T-helper 17 cell (primary cell): ENCODE data around the gene ARSG. TPM values are rescaled to one million over a fixed set of nuclear protein-coding genes. Genes with fewer than 3 reads are reported as not detected.
"Not testable (repeated sequence)": the region's sequence is repeated elsewhere in the genome, so short reads cannot be mapped to it uniquely, and the experiment has no call there.

Source experiments
- ATAC-seq: fragments of 150-1000 bp; cut with Tn5 transposase; 2 replicates; pipeline ENCODE4 v1.10.0; 2021; ENCODE audit warnings: mild to moderate bottlenecking, moderate library complexity
- DNase-seq, 3 donors: peaks; one replicate each; pipeline versions ENCODE4 v3.0.0 to v3.0.0-alpha.2; 2020 to 2021
- H3K9me3 ChIP-seq: one replicate; pipeline ENCODE4 v1.7.0; 2013; ENCODE audit warnings: low read length, mild to moderate bottlenecking; ENCODE audit not compliant: control insufficient read depth, poor library complexity, severe bottlenecking
- H3K27ac Mint-ChIP-seq: one replicate; pipeline ENCODE4 v1.8.0; 2022; ENCODE audit warnings: mild to moderate bottlenecking, moderate library complexity, mixed read lengths
- H3K27me3 Mint-ChIP-seq: one replicate; pipeline ENCODE4 v1.8.0; 2022; ENCODE audit warnings: mixed read lengths
- H3K36me3 Mint-ChIP-seq: one replicate; pipeline ENCODE4 v1.8.0; 2022; ENCODE audit warnings: low read depth, mixed read lengths
- H3K4me1 Mint-ChIP-seq: one replicate; pipeline ENCODE4 v1.8.0; 2022; ENCODE audit warnings: mild to moderate bottlenecking, mixed read lengths
- H3K4me3 Mint-ChIP-seq: one replicate; pipeline ENCODE4 v1.8.0; 2022; ENCODE audit warnings: mild to moderate bottlenecking, moderate library complexity, mixed read lengths
- total RNA-seq, 4 donors: library from RNA in 2 of 4; stranded (reverse) in 2 of 4; gene quantifications; one replicate each; pipeline ENCODE4 v1.2.3 and lab custom pipeline; 2022 to 2026

The ARSG gene
- total RNA-seq, 2 donors from 2014 or later: 17.2 to 22.4 TPM

DNA sequence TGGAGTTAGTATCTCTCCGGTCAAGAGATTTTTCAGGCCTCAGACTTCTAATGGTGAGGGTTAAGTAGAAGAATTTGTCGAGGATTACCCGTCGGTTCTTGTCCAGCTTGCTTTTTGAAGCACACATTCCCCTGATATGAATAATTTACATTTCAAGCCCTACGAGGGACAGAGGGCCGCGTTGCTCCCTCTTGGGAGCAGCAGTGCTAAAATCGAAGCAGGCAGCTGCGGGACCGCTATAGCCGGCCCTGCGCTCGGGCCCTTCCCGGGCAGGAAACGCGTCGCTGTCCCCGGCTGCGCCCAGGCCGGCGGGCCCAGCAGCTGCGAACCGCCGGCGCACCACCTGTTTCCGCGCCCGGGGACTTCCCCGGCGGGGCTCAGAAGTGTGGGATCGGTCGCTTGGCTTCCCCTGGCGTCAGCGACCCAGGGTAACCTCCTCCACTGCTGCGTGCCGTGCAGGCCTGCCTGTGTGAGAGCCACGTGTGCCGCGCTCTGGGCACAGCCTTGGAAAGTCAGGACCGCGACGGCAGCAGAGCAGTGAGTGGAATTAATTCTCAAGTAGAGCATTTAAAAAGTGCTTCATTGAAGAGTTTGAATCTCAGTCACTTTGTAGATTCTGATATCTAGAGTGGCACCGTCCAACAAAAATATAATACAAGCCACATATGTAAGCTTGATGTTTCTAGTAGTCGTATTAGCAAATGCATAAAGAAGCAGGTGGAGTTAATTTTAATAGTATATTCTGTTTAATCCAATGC is 32.2 kb upstream of the ARSG start:
- Mint-ChIP-seq H3K4me1 (peaks cover 55% of the 10 kb centered on the region), H3K27ac (peak overlapping the region; percentile 99), H3K4me3 (peak overlapping the region; percentile 66)
- H3K36me3 Mint-ChIP-seq, H3K9me3 ChIP-seq, H3K27me3 Mint-ChIP-seq: not testable (repeated sequence)
- DNase-seq (peak; percentile 62 to 84 (median 79)), ATAC-seq (peak; percentile 93)

DNA sequence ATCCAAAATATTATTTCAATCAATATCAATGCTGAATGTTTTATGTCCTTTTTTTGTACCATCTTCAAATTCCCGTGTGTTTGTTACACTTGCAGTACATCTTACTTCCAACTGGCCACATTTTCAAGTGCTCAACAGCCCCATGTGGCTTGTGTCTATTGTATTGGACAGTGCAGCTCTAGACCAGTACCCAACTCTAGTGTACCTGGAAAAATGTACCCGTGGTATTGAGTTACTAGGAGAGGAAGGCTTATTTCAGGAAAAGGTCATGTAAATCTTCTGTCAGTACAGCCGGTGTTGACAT is 31.7 kb upstream of the ARSG start:
- not testable (repeated sequence) for H3K27me3 Mint-ChIP-seq, H3K36me3 Mint-ChIP-seq, H3K9me3 ChIP-seq, ATAC-seq, DNase-seq
- H3K4me3 Mint-ChIP-seq: peak overlapping the region; percentile 15
- H3K27ac Mint-ChIP-seq: peak overlapping the region; percentile 99
- peaks cover 52% of the 10 kb centered on the region for H3K4me1 Mint-ChIP-seq

DNA sequence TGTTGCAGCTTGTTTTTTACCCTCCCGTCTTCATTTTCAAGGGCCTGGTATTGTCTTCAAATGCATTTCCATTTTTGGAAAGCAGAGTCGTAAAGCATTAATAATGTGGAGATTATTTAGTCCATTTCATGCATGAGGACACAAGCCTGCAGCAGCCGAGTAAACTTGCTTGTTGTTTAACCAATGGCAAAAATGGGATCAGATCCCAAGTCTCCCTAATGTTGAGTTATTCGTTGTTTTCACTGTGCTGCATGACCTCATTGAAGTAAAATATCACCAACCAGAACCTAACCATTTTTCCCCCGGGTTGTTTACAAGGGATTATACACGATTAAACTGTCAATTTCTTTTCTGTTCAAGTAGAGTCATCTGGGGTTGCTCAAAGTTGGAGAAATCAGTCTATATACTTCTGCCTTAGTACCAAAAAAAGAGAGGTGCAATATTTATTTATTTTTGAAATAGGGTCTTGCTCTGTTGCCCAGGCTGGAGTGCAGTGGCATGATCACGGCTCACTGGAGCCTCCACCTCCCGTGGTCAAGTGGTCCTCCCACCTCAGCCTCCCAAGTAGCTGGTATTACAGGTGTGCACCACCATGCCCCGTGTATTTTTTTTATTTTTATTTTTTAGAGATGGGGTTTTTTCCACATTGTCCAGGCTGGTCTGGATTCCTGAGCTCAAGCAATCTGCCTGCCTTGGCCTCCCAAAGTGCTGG is 31.1 kb upstream of the ARSG start:
- Mint-ChIP-seq H3K27ac (peak overlapping the region; percentile 99), H3K4me1 (peaks cover 49% of the 10 kb centered on the region), H3K4me3 (no peak overlapping the region), H3K27me3 (no peaks in the 10 kb centered on the region), H3K36me3 (no peaks in the 10 kb centered on the region)
- DNase-seq (no peak), ATAC-seq (no peak)
- H3K9me3 ChIP-seq: no peaks in the 10 kb centered on the region

DNA sequence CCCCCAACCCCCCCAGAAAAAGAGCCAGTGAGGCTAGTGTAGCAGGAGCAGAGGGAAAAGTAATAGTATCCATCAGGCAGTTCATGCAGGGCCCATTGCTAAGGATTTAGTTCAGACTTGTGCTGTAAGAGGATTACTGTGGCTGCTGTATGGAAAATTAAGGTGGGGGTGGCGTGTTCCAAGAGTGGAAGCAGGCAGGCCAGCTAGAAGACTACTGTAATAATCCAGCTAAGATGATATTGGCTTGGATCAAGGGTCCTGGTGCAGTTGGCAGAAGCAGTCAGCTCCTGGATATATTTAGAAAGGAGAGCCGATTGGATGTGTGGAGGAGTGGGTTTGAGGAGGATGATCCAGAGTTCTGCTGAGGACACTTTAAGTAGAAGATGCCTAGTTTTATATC is 28.8 kb upstream of the ARSG start:
- Mint-ChIP-seq H3K27ac (peak overlapping the region; percentile 67), H3K4me1 (peaks cover 29% of the 10 kb centered on the region)
- not testable (repeated sequence) for H3K4me3 Mint-ChIP-seq, ATAC-seq, H3K27me3 Mint-ChIP-seq, H3K9me3 ChIP-seq, DNase-seq, H3K36me3 Mint-ChIP-seq

DNA sequence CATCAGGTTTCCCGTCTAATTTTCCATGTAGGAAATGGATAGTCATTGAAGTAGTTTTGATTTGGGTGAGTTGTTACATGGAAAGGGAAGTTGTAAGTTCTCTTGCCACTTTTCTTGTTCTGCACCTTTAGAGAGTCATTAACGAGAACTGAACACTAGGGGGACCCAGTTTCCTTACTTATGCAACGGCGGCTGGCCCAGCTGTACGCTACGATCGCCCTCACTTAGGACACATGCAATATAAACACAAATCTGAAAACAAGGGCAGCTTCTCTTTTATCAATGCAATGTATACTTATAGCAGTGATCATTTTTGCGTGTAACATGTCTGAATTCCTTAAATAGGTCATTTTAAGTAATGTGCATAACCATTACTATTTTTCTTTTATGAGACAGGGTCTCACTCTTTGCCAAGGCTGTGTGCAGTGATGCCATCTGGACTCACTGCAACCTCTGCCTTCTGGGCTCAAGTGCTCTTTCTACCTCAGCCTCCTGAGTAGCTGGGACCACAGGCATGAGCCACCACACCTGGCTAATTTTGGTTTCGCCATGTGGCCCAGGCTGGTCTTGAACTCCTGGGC is 28.1 kb upstream of the ARSG start:
- H3K27me3 Mint-ChIP-seq, H3K36me3 Mint-ChIP-seq, H3K4me3 Mint-ChIP-seq, H3K9me3 ChIP-seq, DNase-seq: not testable (repeated sequence)
- Mint-ChIP-seq H3K27ac (peak overlapping the region; percentile 67), H3K4me1 (peaks cover 25% of the 10 kb centered on the region)
- peak; percentile 20 for ATAC-seq

DNA sequence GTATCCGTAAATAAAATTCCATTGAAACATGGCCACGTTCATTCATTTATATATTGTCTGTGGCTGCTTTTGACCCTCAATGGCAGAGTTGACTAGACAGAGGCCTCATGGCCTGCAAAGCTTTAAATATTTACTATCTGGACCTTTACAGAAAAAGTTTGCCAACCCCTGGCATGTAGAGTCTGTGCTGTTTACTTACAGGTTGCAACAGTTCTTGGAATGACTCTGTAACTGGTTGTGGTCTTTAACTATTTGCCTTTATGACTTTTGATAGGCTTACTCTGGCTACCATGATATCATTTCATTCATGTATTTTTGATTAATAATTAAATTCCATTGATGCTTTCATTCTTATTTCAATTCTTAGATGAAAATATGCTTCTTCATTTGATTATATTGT is 25.5 kb upstream of the ARSG start:
- not testable (repeated sequence) for ATAC-seq, H3K27me3 Mint-ChIP-seq, H3K27ac Mint-ChIP-seq, DNase-seq, H3K9me3 ChIP-seq, H3K36me3 Mint-ChIP-seq, H3K4me3 Mint-ChIP-seq
- H3K4me1 Mint-ChIP-seq: peaks cover 15% of the 10 kb centered on the region

DNA sequence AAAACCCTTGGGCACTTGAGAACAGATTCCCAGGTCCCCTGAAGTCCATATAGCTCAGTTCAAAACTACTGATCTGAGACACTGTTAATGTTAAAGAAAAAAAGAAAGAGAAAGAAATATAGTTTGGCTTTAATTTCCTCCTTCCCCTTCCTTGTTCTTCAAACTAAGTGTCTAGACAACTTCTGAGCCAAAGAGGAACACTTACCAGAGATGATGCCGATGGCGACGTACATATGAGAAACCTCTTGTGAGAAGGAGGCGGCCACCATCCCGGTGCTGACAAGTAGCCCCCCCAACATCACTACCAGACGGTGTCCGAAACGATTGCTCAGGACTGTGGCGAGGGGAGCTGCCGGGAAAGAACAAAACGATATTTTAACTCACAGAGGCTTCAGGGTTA is 17.6 kb upstream of the ARSG start:
- no peak for ATAC-seq
- Mint-ChIP-seq H3K27me3 (no peaks in the 10 kb centered on the region), H3K4me3 (no peak overlapping the region), H3K27ac (no peak overlapping the region), H3K4me1 (peaks cover 2% of the 10 kb centered on the region), H3K36me3 (peaks cover 2% of the 10 kb centered on the region)
- H3K9me3 ChIP-seq: no peaks in the 10 kb centered on the region
- no peak for DNase-seq

DNA sequence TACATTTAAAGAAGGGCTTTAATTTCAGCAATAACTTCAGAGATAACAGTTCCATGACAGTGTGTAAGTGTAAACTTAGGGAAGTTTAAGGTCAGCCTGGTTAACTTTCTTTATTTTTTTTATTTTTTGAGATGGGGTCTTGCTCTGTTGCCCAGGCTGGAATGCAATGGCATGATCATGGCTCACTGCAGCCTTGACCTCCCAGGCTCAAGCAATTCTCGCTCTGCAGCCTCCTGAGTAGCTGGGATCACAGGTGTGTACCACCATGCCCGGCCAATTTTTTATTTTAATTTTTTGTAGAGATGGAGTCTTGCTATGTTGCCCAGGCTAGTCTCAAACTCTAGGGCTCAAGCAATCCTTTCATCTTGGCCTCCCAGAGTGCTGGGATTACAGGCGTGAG is 15.0 kb upstream of the ARSG start:
- not testable (repeated sequence) for H3K4me1 Mint-ChIP-seq, ATAC-seq, H3K27me3 Mint-ChIP-seq, DNase-seq, H3K36me3 Mint-ChIP-seq, H3K4me3 Mint-ChIP-seq, H3K9me3 ChIP-seq, H3K27ac Mint-ChIP-seq

DNA sequence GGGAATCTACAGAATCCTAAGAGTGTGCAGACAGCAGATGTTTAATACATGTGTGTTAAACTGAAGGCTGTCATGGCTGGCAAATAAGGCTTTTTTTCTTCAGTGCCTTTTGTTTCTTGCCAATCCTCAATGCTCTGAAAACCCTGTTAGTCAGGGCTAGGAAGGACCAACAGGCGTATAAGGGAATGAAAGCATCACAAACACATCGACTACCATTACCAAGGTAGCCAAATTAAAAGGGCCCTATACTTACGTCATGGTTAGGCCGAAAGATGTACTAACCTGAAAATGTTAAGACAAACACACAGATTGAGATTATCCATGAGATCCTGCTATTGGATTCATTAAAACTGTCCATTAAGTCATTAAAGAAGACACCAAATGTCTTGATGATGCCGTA is 13.5 kb upstream of the ARSG start:
- Mint-ChIP-seq H3K27ac (no peak overlapping the region), H3K4me3 (no peak overlapping the region), H3K36me3 (peaks cover 5% of the 10 kb centered on the region), H3K4me1 (peaks cover 7% of the 10 kb centered on the region), H3K27me3 (no peaks in the 10 kb centered on the region)
- no peak for DNase-seq
- H3K9me3 ChIP-seq: no peaks in the 10 kb centered on the region
- no peak for ATAC-seq

DNA sequence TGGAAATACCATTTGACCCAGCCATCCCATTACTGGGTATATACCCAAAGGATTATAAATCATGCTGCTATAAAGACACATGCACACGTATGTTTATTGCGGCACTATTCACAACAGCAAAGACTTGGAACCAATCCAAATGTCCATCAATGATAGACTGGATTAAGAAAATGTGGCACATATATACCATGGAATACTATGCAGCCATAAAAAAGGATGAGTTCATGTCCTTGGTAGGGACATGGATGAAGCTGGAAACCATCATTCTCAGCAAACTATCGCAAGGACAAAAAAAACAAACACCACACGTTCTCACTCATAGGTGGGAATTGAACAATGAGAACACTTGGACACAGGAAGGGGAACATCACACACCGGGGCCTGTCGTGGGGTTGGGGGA is 9.3 kb upstream of the ARSG start:
- H3K4me3 Mint-ChIP-seq, H3K27ac Mint-ChIP-seq, ATAC-seq: not testable (repeated sequence)

DNA sequence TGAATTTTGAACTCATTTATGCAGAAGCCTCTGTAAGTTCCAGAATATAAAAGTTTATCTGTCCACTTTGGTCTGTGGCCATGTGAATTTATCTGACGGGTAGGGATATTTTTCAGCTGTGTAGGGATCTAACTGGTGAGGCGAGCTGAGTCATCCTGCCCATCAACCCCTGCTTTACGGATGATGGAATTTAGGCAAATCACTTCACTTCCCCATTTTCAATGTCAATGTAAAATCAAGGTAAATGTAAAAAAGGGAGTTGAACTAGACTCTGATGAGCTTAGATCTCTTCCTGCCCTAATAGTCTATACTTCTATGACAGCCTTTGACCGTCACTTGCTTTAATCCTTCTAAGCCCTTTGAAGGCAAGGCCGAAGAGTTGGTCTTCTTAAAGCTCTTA is 2.9 kb upstream of the ARSG start:
- Mint-ChIP-seq H3K27me3 (no peaks in the 10 kb centered on the region), H3K27ac (peak overlapping the region; percentile 98), H3K4me1 (peaks cover 40% of the 10 kb centered on the region), H3K36me3 (no peaks in the 10 kb centered on the region), H3K4me3 (no peak overlapping the region)
- ATAC-seq (no peak), DNase-seq (no peak)
- no peaks in the 10 kb centered on the region for H3K9me3 ChIP-seq

More for the DNA sequence above, 9.3 kb upstream of the ARSG start:
- not testable (repeated sequence) for DNase-seq, H3K36me3 Mint-ChIP-seq, H3K27me3 Mint-ChIP-seq, H3K4me1 Mint-ChIP-seq, H3K9me3 ChIP-seq

DNA sequence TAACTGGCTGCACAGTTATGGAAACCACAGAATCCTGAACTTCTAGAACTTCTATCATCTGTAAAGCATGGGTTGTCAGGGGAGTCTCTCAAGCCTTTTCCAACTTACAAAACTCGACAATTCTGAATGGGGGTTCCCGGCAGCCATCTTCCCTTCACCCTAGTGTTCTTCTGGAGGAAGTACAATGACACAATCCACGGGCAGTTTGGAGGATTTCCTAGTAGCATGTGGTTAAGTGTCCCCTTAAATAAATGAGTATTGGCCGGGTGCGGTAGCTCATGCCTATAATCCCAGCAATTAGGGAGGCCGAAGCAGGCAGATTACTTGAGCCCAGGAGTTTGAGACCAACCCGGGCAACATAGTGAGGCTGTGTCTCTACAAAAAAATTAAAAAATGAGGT is 2.5 kb upstream of the ARSG start:
- Mint-ChIP-seq H3K4me3 (peak overlapping the region; percentile 98), H3K27me3 (no peaks in the 10 kb centered on the region), H3K27ac (peak overlapping the region; percentile 98), H3K4me1 (peaks cover 40% of the 10 kb centered on the region), H3K36me3 (no peaks in the 10 kb centered on the region)
- ATAC-seq: no peak
- H3K9me3 ChIP-seq: no peaks in the 10 kb centered on the region
- no peak for DNase-seq

DNA sequence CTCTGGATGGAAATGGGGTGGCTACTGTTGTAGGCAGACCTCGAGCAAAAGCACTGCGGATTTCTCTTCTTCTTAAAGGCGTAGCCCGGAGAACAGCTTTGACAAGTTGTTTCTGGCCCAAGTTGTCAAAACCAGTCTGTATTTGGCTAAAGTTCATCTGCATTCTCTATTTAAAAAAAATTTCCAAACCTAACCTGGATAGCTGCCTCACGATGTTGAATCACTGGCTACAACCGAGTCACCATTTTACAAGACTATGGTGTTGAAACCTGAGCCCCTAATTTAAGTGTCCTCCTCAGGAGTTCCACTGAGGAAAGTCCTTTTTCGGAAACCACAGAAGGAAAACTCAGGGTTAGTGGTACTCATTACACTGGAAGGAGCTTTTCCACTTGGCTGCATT is 1.8 kb upstream of the ARSG start:
- peak overlapping the region; percentile 98 for H3K27ac Mint-ChIP-seq
- no peak for ATAC-seq
- no peaks in the 10 kb centered on the region for H3K27me3 Mint-ChIP-seq

DNA sequence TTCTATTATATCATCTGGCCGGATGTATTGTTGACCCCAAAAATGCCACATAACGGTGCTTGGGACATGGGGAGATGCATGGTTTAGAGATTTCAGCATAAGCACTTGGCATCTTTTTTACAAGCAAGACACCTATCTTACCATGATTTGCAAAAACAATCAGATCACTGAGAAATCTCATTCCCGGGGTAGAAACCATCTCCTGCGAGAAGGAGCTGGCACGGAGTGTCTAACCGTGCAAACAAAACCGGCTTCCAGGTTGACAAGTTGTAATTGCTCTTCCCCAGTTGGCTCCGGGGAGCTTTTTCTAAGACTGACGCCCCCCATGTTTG is 1.4 kb upstream of the ARSG start:
- Mint-ChIP-seq H3K27me3 (no peaks in the 10 kb centered on the region), H3K27ac (peak overlapping the region; percentile 98), H3K4me1 (peaks cover 44% of the 10 kb centered on the region), H3K36me3 (no peaks in the 10 kb centered on the region), H3K4me3 (peak overlapping the region; percentile 98)
- DNase-seq (no peak), ATAC-seq (no peak)
- H3K9me3 ChIP-seq: no peaks in the 10 kb centered on the region

More for the DNA sequence above, 1.8 kb upstream of the ARSG start:
- no peaks in the 10 kb centered on the region for H3K9me3 ChIP-seq
- DNase-seq: no peak
- peaks cover 40% of the 10 kb centered on the region for H3K4me1 Mint-ChIP-seq
- peak overlapping the region; percentile 98 for H3K4me3 Mint-ChIP-seq
- no peaks in the 10 kb centered on the region for H3K36me3 Mint-ChIP-seq
